Astrocyte (in vitro differentiated cells and primary cell): ENCODE results near the gene PLEKHA6.

ENCODE experiments used
- EZH2 ChIP-seq: IDR thresholded peaks from 2 replicates; pipeline ENCODE4 v1.6.1; 2012; ENCODE audit warnings: mild to moderate bottlenecking, low read length, inconsistent platforms; ENCODE audit not compliant: insufficient read depth
- TF ChIP-seq, protein P1 (sequence below): IDR thresholded peaks from 2 replicates; pipeline ENCODE4 v1.5.1; 2011; ENCODE audit warnings: low read depth, mild to moderate bottlenecking, inconsistent platforms, low read length, moderate library complexity; ENCODE audit not compliant: insufficient read depth

DNA sequence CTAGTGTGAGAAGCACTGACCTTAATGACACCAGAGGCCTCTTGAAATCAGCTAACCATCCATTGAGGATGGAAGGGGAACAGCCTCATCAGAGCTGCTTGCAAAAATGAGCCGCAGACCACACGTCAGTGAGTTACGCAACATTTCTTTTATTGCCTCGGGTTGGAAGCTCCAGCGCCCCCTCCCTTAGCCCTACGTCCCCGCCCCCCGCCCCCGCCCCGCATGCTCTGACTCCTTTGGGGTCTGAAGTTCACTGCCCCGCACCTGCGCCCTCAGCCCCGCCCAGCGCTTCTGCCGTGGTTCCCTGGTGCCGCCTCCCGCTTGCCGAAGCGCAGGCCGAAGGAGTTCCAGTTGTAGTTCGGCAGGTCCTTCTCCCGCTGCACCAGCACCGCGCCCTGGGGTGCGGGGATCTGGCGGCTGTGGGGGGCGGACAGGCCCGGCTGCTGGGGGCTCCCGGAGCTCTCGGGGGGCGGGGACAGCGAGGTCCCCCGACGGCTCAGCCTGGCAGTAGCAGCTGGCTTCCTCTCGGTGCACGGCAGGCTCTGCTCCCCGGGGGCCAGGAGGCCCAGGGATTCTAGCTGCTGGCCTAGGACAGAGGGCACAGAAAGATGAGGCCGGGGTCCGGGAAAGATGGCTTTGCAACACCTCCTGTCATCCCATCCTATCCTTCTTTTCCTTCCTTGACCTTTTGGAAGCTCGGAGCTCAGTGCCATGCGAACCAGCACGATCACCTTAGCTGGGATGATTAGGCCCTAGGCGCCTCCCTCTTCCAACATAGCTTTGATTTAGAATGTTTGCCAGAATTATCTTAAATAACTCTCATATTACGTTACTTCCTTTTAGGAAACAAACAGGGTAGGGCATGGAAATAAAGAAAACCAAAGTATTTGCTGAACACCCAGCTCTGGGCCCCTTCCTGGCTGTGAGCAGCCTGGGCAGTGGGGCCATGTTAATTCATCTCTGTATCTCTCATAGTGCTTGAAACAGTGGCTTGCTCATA is 169.2 kb downstream of the PLEKHA6 start:
- TF ChIP-seq, protein P1, sequence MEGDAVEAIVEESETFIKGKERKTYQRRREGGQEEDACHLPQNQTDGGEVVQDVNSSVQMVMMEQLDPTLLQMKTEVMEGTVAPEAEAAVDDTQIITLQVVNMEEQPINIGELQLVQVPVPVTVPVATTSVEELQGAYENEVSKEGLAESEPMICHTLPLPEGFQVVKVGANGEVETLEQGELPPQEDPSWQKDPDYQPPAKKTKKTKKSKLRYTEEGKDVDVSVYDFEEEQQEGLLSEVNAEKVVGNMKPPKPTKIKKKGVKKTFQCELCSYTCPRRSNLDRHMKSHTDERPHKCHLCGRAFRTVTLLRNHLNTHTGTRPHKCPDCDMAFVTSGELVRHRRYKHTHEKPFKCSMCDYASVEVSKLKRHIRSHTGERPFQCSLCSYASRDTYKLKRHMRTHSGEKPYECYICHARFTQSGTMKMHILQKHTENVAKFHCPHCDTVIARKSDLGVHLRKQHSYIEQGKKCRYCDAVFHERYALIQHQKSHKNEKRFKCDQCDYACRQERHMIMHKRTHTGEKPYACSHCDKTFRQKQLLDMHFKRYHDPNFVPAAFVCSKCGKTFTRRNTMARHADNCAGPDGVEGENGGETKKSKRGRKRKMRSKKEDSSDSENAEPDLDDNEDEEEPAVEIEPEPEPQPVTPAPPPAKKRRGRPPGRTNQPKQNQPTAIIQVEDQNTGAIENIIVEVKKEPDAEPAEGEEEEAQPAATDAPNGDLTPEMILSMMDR = no peak
- TF ChIP-seq EZH2 = no peak
